NCI-H2081 (cell line): ENCODE results near the gene RABGEF1.
"Not testable (repeated sequence)": the region's sequence is repeated elsewhere in the genome, so short reads cannot be mapped to it uniquely, and the experiment has no call there.

Experiments
- DNase-seq, 2 experiments: peaks; one replicate each; lab custom pipeline; 2025; lab: John Stamatoyannopoulos, UW

RABGEF1 gene

GRCh38 chr7:66735850-66736249, 4.7 kb upstream of the RABGEF1 start:
- DNase-seq: no peak

GRCh38 chr7:66736892-66737291, 3.6 kb upstream of the RABGEF1 start:
- no peak for DNase-seq

GRCh38 chr7:66737667-66738066, 2.9 kb upstream of the RABGEF1 start:
- DNase-seq: no peak

- DNase-seq: no peak
These were observed 1.1 kb upstream of the RABGEF1 start for GRCh38 chr7:66739477-66739876.

- DNase-seq: no peak
These were observed 606 bp upstream of the RABGEF1 start for GRCh38 chr7:66739953-66740301.

GRCh38 chr7:66740980-66741709, 612 bp downstream of the RABGEF1 start:
- DNase-seq: peak; percentile 24 to 47

- DNase-seq: no peak
These were observed 1.1 kb downstream of the RABGEF1 start for GRCh38 chr7:66741710-66742049.

- not testable (repeated sequence) for DNase-seq
These were observed 1.8 kb downstream of the RABGEF1 start for GRCh38 chr7:66742298-66742697.

GRCh38 chr7:66743920-66744319, 3.4 kb downstream of the RABGEF1 start:
- DNase-seq: no peak

GRCh38 chr7:66747385-66747784, 6.9 kb downstream of the RABGEF1 start:
- DNase-seq: no peak

- no peak for DNase-seq
These were observed 7.5 kb downstream of the RABGEF1 start for GRCh38 chr7:66747881-66748511.

GRCh38 chr7:66748791-66749190, 8.3 kb downstream of the RABGEF1 start:
- DNase-seq: no peak

- DNase-seq: no peak
These were observed 11.4 kb downstream of the RABGEF1 start for GRCh38 chr7:66751945-66752344.

- DNase-seq: no peak
These were observed 14.0 kb downstream of the RABGEF1 start for GRCh38 chr7:66754541-66754940.

GRCh38 chr7:66755059-66755458, 14.5 kb downstream of the RABGEF1 start:
- DNase-seq: not testable (repeated sequence)

- not testable (repeated sequence) for DNase-seq
These were observed 15.7 kb downstream of the RABGEF1 start for GRCh38 chr7:66756227-66756626.

GRCh38 chr7:66756889-66757288, 16.4 kb downstream of the RABGEF1 start:
- DNase-seq: no peak

GRCh38 chr7:66757939-66758338, 17.4 kb downstream of the RABGEF1 start:
- DNase-seq: no peak

- DNase-seq: no peak
These were observed 18.6 kb downstream of the RABGEF1 start for GRCh38 chr7:66758950-66759628.

- DNase-seq: not testable (repeated sequence)
These were observed 22.6 kb downstream of the RABGEF1 start for GRCh38 chr7:66763183-66763582.

GRCh38 chr7:66763633-66764355, 23.3 kb downstream of the RABGEF1 start:
- not testable (repeated sequence) for DNase-seq

- not testable (repeated sequence) for DNase-seq
These were observed 24.4 kb downstream of the RABGEF1 start for GRCh38 chr7:66764905-66765304.
